GM12892 (cell line): ENCODE data around the gene PDZD2.

Experiments used
- POLR2A ChIP-seq: IDR thresholded peaks from 2 replicates; pipeline ENCODE4 v1.6.1; 2011; ENCODE audit warnings: low read depth, low read length, control low read depth
- TAF1 ChIP-seq: IDR thresholded peaks from 2 replicates; pipeline ENCODE4 v1.6.1; 2011; ENCODE audit warnings: low read depth, mild to moderate bottlenecking, control low read depth, low read length, borderline replicate concordance

GRCh38 chr5:31911291-31912265 is 272.6 kb downstream of the PDZD2 start:
- TF ChIP-seq POLR2A (no peak), TAF1 (no peak)
